Measurements from ENCODE around the gene PRPH.

DNA sequence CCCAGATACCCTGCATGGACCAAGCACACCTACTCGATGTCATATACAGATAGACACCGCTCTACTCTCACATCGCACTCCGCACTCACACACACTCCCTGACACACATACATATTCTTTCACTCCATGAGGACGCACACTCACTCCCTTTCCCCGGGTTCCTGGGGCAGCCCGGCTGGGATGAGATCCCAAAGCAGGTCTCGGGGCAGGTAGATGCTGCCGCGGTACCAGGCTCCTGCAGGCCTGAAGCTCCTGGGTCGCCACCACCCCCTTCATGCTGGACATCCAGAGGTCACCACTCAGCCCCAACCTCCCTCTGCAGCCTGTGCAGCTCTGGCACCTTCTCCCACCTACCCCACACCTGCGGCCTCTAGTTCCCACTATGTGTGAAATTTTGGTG lies 39.7 kb downstream of the PRPH start:
- TF ChIP-seq, protein P1, sequence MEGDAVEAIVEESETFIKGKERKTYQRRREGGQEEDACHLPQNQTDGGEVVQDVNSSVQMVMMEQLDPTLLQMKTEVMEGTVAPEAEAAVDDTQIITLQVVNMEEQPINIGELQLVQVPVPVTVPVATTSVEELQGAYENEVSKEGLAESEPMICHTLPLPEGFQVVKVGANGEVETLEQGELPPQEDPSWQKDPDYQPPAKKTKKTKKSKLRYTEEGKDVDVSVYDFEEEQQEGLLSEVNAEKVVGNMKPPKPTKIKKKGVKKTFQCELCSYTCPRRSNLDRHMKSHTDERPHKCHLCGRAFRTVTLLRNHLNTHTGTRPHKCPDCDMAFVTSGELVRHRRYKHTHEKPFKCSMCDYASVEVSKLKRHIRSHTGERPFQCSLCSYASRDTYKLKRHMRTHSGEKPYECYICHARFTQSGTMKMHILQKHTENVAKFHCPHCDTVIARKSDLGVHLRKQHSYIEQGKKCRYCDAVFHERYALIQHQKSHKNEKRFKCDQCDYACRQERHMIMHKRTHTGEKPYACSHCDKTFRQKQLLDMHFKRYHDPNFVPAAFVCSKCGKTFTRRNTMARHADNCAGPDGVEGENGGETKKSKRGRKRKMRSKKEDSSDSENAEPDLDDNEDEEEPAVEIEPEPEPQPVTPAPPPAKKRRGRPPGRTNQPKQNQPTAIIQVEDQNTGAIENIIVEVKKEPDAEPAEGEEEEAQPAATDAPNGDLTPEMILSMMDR (IDR thresholded peaks at IDR 0.05), result no peak
- no peak for TF ChIP-seq EZH2 (IDR thresholded peaks at IDR 0.05; ENCODE audit: borderline replicate concordance, insufficient read depth, low read depth, low read length, poor library complexity, severe bottlenecking)
